Putamen (tissue), 1 donor: ENCODE data around the gene GPR33.
"Not testable (repeated sequence)": the region's sequence is repeated elsewhere in the genome, so short reads cannot be mapped to it uniquely, and the experiment has no call there.

ENCODE experiments used
- DNase-seq: peaks from one replicate; pipeline ENCODE4 v3.0.0-alpha.2; 2016; ENCODE audit warnings: low spot score

Gene GPR33, protein sequence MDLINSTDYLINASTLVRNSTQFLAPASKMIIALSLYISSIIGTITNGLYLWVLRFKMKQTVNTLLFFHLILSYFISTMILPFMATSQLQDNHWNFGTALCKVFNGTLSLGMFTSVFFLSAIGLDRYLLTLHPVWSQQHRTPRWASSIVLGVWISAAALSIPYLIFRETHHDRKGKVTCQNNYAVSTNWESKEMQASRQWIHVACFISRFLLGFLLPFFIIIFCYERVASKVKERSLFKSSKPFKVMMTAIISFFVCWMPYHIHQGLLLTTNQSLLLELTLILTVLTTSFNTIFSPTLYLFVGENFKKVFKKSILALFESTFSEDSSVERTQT

DNA sequence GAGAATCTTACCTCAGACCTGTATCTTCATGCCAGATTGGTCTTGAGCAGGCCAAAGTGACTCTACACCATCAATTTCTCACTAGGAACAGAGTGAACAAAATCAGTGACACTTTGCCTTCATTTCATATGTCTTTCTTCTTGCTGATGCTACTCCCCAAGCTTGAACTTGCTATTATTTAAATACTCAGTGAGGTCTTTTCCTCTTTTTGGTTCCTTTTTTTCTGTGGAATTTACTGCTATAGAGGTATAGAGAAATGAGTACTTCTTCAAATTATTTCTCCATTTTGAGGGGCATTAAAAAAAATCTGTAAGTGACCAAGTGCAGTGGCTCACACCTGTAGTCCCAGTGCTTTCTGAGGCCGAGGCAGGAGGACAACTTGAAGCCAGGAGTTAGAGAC lies at the start of gene GPR33:
Gene GPR33 (minus strand): TSS at position 154 of the 400 bp plus-strand sequence. CDS start 4,074 bp downstream, outside the sequence.
- no peak for DNase-seq

DNA sequence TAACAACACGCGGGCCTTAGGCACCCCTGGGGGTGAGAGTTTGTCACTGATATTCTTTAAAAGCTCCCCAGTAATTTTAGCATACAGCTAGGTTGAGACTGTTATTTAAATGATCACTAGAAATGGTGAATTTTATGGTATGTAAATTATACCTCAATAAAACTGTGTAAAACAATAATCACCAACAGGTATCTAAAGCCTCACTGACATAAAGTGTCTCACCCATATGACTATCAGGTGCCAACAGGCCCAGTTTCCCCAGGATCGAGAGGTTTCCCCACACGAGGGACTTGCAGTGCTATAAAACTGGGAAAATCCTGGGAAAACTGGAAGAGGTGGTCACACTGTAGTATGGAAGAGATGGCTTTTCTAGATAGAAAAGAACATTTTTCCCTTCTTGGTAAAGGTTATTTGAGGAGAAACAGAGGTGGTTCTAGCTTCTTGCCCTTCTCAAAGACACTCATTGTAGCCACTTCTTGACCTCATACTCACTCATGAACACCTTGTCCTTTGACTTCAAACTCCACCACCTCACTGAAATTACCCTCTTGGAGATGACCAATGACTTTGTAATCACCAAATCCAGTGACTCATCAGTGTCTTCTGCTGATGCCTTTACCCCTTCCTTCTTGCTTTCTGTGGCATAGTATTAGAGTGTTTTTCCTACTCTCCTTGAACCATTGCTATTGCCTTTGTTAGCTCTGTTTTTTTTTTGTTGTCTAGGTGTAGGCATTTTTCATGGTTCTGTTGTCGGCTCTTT lies 48.5 kb upstream of the GPR33 start:
- no peak for DNase-seq

DNA sequence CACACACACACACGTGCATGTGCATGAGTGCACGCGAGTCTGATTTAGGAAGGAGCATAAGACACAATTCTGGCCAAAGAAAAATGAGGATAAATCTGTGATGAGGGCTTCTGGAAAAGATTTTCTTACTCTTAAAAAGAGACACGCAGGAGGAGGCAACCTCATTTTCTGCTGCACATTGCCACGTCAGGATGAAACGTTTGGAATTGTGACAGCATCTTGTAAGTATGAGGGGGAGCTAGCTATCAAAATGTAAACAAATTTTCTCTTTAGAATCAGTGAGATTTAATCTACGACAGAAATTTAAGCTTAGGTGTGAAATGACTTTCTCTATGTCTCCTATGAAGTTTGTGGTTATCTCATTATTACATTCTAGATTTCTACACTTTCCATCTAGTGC lies 42.3 kb upstream of the GPR33 start:
- no peak for DNase-seq

DNA sequence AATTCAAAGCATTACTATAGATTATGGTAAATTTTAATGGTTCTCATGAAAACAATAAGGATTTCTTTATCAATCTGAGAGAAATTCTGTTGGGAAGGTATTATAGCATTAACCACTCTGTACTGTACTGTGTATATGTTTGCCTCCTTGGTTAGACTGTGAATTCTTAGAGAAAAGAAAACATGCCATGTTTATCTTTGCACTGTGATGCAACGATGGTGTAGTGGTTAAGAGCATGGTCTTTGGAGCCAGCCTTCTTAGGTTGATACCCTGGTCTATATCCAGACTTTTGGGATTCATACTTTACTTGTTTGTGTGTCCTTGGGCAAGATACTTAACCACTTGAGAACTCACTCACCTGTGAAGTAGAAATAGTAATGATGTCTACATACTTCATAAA lies 41.2 kb upstream of the GPR33 start:
- no peak for DNase-seq

DNA sequence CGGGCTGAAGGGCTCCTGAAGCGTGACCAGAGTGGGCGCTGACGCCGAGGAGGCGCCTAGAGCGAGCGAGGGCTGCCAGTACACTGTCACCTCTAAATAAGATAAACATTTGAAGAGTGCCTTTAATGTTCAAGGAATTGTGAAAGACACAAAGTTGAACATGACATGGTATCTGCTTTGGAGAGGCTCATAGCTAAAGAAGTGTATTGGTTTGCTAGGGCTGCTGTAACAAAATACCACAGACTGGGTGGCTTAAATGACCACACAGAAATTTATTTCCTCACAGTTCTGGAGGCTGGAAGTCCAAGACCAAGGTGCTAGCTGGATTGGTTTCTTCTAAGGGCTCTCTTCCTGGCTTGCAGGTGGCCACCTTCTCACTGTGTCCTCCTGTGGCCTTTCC lies 39.7 kb upstream of the GPR33 start:
- DNase-seq: no peak

DNA sequence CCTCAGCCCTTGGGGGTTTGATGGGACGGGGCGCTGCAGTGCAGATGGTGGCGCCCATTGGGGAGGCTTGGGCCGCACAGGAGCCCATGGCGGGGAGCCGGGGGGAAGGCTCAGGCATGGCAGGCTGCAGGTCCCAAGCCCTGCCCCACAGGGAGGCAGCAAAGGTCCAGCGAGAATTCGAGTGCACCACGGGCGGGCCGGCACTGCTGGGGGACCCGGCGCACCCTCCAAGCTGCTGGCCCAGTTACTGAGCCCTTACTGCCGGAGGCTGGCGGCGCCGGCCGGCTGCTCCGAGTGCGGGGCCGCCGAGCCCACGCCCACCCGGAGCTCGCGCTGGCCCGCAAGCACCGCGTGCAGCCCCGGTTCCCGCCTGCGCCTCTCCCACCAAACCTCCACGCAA lies 39.2 kb upstream of the GPR33 start:
- DNase-seq: no peak

DNA sequence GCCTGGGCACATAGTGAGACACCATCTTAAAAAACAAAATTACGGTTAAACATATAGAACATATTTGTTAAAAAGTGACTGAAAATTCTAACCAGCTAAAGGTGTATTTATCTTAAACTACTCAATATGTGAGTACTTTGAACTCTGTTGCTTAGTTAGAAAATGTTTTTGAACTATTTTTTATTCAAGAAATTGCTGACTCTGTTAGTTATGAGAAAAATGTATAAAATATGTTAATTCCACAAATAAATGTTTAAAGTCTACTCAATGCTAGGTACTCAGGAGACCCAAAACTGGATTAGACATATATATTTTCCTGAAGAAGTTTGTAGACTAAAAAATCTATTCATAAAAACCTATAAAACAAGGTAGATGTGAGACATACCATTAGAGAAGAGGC lies 23.0 kb upstream of the GPR33 start:
- DNase-seq: no peak

DNA sequence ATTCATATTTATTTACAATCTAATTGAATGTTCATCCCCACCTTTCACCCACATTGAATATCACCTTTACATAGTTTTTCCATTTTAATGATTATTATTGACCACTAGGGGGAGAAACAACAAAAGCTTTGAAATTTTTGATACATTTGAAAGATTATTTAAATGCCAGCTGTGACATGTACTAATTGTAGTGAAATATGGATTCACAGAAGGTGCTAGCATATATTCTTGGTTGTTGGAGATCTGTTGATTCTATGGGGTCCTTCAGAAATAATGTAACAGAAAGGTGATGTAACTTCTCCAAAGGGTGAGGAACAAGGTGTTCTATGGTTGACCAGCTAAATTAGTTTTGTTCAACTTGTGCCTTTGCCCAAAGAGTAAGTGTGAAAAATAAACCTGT lies 22.4 kb upstream of the GPR33 start:
- peak; percentile 12 for DNase-seq

DNA sequence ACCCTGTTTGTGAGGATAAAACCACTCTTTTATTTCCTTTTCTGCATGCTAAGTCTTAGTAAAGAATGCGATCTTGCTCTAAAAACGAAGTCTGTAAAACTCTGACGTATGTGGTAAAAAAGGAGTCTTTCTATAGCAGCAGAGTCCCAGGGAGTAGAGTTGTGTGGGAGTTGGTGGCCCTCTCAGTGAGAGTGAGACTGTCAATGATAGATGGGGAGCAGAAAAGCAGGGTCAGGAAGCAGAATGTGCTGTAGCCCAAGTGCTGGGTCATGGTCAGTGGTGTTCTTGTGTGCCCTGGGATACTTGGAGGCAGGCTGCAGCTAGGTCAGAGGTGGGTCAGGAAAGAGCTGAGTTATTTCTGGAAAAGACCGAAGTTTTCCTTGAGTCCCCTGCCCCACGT lies 20.3 kb upstream of the GPR33 start:
- no peak for DNase-seq

DNA sequence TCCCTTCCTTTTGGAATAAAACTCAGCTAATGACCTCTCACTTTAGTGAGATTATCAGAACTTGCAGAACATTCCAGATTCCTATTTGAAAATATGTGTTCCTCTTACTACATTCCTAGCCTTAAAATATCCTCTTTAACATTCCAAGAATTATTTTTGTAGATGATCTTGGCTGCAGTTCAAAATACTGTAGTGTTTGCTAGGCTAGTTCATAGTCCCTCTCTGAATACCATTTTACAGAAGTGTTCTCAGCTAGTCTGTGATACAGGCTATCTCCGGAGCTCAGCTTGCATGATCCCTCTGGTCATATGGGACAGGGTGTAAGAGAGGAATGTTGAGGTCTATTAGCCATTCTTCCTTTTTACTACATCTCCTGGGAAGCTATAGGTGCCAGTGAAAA lies 17.6 kb upstream of the GPR33 start:
- no peak for DNase-seq

DNA sequence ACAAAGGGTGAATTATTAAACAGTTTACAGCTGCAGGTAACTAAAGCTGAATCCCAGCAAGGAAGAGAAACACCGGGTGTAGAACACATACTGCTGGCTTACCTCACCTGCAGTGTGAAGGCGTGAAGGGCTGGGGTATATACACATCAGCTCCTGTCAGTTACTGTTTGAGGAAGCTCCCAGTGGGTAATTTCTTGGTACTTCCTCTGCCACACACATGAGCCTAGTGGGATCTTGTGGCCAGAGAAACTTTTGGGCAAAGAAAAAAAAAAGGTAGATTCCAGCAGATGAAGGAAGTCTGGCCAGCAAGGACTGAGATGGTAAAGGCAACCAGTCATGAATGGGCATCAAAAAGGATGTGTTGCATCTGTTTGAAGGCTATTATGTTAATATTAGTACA lies 14.0 kb upstream of the GPR33 start:
- no peak for DNase-seq

DNA sequence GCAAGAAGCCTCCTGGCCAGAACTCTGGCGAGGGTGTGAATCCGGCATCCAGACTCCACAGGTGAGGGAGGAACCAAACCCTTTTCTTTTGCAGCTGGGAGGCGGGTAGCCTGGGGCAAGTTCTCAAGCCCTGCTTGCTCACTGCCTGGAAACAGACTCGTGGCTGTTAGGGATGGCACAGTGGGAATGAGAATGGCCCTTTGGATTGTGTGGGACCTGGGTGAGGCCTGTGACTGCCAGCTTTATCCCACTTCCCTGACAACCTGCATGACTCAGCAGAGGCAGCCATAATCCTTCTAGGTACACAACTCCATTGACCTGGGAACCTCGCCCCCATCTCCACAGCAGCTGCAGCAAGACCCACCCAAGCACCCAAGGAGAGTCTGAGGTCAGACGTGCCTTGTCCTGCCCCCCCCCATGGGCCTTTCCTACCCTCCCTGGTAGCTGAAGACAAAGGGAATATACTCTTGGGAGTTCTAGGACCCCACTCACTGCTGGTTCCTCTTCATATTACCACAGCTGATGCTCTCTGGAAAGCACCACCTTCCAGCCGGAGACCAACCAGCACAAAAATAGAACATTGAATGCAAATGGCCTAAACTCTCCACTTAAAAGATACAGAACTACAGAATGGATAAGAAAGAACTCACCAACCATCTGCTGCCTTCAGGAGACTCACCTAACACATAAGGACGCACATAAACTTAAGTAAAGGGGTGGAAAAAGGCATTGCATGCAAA lies 5.1 kb upstream of the GPR33 start:
- no peak for DNase-seq

DNA sequence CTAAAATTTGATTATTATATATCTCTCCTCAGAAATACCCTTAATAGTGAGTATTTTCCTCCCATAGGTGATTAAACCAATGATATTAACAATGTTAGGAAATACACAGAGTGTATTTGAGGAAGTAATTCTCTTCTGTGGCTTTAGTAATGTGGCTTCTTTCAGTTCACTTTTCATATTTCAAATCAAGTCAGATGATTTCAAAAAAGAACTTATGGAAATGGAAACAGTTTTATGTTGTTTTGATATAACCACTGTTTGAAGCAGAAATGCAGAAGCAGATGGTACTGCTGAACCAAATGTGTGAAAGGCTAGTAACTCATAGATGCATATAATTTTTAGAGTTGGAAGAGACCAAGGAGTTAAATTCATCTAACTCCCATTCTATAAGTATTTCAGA lies 1.9 kb upstream of the GPR33 start:
- DNase-seq: no peak

DNA sequence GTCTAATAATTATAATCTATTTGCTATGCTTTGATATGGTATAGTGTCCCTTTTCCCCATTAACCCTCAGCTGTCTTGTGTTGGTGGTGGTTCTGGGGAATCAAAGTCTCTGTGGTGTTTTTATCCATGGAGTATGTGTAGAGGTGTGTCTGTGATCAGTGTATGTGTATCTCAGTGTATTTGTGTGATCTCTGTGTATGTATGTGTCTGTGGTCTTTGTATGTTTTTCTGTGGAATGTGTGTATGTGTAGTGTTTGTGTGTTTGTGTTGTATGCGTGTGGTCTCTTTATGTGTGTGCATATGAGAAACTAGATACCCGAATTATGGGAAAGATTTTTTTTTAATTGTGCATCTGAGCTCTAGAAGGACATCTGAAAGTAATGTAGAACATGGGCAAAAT lies 1.1 kb downstream of the GPR33 start:
- no peak for DNase-seq

DNA sequence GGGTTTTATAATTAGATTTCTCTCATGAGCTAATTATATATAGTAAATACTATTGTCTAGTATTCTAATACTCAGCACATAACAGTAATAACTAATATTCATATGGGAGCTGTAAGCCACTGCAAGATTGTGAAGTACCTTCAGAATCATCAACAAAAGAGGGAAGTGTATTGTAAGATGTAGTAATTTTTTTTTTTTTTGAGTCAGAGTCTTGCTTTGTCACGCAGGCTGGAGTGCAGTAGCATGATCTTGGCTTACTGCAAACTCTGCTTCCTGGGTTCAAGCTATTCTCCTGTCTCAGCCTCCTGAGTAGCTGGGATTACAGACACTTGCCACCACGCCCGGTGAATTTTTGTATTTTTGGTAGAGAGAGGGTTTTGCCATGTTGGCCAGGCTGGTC lies 3.1 kb downstream of the GPR33 start:
- no peak for DNase-seq

DNA sequence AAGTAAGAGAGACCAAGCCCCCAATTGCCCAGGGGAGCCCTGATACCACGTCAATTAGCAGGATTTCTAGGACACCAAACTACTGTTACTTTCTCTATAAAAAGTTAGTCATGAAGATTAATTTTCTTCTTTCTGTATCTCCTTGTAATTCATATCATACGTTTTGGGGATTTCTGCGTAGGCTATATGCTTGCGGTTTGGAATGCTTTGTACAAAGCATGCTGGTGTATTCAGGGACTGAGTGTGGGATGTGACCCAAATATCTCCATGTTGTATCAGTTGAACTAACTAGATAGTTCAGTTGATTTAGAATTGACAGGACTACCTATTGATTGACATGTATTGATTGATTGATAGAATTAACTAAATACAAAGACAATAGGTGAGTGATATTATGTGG lies 7.7 kb downstream of the GPR33 start:
- DNase-seq: no peak

DNA sequence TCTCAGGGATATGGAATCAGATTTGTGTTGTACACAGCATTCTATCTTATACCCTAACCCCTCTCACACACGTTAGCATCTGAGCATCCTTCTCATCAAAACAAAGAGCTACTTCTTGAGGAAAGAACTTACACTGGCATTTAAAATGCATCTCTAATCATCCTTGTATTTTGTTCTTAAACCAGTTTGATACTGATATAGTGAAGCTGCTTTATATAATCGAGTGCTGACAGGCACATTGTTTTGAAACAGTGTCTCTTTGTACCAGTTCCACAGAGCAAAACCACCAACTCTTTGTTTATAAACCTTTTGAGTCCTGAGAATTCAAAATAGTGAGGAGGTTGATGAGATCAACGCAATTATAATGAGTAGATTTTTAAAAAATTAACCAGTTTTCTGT lies 8.8 kb downstream of the GPR33 start:
- peak; percentile 72 for DNase-seq

DNA sequence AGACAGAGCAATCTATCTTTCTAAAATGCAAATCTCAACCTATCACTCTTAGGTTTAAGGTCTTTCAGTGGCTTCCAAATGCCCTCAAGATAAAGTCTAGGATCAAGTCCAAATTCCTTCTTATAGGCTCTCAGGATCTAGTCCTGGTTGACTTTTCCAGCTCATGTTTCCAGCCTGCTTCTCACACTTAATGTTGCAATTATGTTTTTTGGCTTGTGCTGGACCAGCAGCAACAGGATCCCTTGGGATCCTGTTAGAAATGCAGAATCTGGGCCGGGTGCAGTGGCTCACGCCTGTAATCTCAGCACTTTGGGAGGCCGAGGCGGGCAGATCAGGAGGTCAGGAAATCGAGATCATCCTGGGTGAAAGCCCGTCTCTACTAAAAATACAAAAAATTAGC lies 10.6 kb downstream of the GPR33 start:
- no peak for DNase-seq

DNA sequence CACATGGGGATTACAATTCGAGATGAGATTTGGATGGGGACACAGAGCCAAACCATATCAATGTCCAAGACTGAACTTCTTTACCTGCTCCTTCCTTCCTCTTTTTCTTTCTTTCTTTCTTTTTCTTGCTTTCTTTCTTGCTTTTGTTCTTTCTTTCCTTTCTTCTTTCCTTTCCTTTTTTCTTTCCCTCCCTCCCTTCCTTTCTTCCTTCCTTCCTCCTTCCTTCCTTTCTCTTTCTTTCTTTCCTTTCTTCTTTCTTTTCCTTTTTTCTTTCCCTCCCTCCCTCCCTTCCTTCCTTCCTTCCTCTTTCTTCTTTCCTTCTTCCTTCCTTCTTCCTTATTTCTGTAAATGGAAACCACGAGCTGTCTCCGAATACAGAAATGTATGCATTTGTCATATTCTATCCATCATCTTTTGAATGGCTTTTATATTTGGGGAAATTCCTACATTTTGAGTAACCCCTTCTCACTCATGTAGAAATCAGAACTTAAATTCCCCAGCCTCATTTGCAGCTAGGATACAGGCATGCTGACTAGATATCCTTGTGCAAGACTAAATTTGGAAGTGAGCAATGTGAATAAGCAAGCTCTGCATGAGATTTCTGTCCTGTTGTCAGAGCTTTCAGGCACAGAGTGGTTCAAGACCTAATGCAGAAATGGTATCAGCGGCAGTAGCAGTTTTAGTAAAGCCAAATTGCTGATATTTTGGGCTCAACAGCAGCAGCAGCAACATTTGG lies 11.5 kb downstream of the GPR33 start:
- DNase-seq: no peak

DNA sequence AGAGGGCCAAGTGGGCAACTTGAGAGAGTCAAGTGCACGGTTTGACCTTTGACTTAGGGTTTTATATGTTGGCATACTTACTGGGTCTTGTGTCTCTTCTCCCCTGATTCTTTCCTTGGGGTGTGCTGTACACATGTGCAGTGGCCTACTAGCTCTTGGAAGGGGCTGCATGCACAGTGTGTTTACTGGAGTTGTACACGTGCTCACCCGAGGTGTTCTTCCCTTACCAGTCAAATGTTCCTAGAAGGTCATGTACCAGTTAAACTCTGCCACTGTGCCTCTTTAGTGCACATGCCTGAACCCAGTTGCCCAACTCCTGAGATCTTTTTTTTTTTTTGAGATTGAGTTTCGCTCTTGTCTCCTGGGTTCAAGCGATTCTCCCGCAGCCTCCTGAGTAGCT lies 21.3 kb downstream of the GPR33 start:
- no peak for DNase-seq

DNA sequence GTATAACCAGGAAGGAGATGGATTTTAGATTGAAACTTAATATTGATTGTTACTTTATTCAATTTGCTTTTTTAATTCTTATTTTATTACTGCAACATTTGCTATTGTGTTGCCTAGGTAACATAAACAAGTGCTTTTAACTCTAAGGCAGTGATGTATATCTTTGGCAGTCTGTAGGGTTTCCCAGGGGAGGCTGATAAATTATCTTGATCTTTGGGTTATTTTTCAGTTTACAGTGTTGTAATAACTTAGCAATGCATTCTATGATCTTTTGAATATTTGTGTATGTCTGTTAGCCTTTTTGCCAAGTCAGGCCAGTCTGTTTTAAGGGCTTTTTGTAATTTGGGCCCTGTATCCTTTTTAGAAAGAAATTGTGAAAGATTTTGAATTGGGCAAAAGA lies 22.7 kb downstream of the GPR33 start:
- DNase-seq: no peak

DNA sequence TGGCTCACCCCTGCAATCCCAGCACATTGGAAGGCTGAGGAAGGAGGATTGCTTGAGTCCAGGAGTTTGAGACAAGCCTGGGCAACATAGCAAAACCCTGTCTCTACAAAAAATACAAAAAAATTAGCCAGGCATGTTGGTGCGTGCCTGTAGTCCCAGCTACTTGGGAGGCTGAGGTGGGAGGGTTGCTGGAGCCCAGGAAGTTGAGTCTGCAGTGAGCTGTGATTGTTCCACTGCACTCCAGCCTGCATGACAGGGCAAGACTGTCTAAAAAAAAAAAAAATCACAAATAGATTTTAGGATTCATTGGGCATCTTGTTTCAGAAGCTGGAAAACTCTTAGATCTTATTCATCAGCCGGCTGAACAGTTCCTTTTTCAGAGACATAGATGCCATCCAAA lies 25.4 kb downstream of the GPR33 start:
- not testable (repeated sequence) for DNase-seq
